UCSD-AML1 (cell line): ENCODE results near the gene GOLGA6L6.
"Not testable (repeated sequence)": the region's sequence is repeated elsewhere in the genome, so short reads cannot be mapped to it uniquely, and the experiment has no call there.

Experiments used
- DNase-seq: peaks from one replicate; lab custom pipeline; 2025; ENCODE audit not compliant: unreplicated experiment; lab: John Stamatoyannopoulos, UW

Gene GOLGA6L6

DNA sequence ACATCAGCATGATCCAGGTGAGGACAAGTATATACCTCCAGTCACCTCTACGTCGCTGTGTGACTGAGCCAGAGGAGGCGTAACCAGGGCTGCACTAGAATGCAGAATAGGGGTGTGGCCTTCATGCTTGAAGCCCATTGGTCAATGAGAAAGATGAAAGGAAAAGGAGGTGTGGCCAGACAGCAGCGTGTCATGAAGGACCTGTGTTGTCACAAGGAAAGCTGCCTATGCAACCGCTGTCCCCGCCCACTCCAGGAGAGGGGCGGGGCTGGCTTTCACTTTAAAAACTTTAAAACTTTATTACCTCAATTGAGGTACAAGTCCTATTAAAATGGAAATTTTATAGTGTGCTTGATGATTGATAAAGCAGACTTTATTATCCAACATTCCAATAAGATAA is at the start of gene GOLGA6L6:
GOLGA6L6 (minus strand) TSS at position 101 of the 400 bp plus-strand sequence; CDS start at position 10, 91 bp downstream.
- DNase-seq = not testable (repeated sequence)

GRCh38 chr15:20590069-20590468 is 48.5 kb upstream of the GOLGA6L6 start:
- DNase-seq = not testable (repeated sequence)

GRCh38 chr15:20586821-20587220 is 45.2 kb upstream of the GOLGA6L6 start:
- not testable (repeated sequence) for DNase-seq

- not testable (repeated sequence) for DNase-seq
Measured at GRCh38 chr15:20582726-20583115, 41.1 kb upstream of the GOLGA6L6 start.

DNA sequence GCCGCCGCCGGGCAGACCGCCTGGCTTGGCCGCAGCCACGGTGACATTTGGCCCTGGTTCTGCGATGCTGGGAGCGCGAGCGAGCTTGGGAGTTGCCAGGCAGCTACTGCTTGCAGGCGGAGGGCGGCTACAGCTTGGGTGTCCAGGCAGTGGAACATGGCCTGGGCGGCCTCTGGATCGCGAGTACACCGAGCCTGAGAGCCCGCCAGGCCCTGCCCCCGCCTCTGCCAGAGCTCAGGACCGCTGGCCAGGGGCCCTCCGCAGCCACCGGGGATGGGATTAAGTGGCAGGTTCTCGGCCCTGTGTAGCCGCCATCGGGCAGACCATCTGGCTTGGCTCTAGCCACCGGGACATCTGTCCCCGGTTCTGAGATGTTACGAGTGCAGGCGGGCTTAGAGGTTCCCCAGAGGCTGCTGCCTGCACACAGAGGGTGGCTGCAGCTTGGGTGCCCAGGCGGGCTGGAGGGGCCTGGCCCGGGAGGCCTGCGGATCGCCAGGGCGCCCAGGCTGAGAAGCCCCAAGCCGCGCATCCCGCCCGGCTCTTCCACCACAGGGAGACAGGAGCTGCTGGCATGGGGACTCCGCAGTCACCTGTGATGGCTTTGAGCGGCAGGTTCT is 40.6 kb upstream of the GOLGA6L6 start:
- not testable (repeated sequence) for DNase-seq

DNA sequence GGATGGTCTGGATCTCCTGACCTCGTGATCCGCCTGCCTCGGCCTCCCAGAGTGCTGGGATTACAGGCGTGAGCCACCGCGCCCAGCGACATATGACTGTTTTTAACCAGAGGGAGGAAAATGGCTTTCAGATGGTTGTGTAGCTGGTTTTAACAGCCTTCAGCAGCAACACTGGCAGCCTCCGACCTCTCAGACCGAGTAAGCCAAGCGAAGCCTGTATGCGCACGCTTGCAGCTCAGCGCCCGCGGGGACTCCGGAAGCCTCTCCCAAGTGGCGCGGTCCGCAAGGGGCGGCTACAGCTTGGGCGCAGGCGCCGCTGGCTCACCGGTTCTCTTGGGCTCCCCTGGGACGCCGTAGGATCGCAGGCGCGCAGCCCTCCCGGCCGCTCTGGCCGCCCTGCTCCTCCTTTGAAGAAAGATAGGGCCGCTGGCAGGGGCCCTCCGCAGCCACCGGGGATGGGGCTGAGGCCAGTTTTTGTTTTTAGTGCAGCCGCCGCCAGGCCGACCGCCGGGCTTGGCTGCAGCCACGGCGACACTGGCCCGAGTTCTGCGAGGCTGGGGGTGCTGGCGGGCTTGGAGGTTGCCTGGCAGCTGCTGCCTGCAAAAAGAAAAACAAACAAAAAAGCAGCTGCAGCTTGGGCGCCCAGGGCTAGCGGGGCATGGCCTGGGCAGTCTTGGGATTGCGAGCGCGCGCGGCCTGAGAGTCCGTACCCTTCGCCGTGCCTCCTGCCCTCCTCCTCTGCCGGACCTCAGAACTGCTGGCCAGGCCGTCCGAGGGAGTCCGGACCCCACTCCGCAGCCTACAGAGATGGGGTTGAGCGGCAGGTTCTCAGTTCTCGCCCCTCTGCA is 39.9 kb upstream of the GOLGA6L6 start:
- DNase-seq = not testable (repeated sequence)

DNA sequence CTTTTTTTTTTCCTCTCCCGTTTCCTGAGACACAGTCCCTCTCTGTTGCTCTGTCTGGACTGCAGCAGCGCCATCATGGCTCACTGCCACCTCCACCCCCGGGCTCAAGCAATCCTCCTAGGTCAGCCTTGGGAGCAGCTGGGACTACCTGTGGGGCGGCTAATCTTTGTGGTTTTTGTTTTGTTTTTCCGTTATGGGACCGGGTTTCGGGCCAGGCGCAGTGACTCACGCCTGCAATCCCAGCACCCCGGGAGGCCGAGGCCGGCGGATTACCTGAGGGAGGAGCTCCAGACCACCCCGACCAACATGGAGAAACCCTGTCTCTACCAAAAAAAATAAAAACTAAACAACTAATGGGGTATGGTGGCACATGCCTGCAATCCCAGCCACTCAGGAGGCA is 38.1 kb upstream of the GOLGA6L6 start:
- DNase-seq = not testable (repeated sequence)

- DNase-seq = not testable (repeated sequence)
Measured at GRCh38 chr15:20551289-20551688, 9.7 kb upstream of the GOLGA6L6 start.

- not testable (repeated sequence) for DNase-seq
Measured at GRCh38 chr15:20505926-20506658, 35.5 kb downstream of the GOLGA6L6 start.

GRCh38 chr15:20502839-20503238 is 38.8 kb downstream of the GOLGA6L6 start:
- DNase-seq = not testable (repeated sequence)

- not testable (repeated sequence) for DNase-seq
Measured at GRCh38 chr15:20501512-20502222, 39.9 kb downstream of the GOLGA6L6 start.

DNA sequence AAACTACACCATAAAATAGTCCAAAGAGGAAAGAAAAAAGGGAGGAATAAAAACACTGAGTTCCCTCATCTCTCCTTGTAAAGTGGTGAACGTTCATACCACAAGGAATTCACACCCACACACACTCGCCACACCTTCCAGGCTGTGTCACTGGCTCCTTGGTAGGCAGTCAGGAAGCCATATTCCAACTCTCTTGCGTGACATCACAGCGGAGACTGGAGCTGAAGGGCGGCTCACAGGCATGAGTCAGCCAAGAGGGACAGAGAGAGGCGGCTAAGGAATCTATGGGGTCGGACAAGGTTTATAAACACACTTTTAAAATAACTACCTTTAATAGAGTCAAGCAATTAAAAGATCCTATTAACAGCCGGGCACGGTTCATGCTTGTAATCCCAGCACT is 43.8 kb downstream of the GOLGA6L6 start:
- DNase-seq = not testable (repeated sequence)

GRCh38 chr15:20493035-20493434 is 48.6 kb downstream of the GOLGA6L6 start:
- DNase-seq = not testable (repeated sequence)

GRCh38 chr15:20492598-20492997 is 49.0 kb downstream of the GOLGA6L6 start:
- DNase-seq = not testable (repeated sequence)

DNA sequence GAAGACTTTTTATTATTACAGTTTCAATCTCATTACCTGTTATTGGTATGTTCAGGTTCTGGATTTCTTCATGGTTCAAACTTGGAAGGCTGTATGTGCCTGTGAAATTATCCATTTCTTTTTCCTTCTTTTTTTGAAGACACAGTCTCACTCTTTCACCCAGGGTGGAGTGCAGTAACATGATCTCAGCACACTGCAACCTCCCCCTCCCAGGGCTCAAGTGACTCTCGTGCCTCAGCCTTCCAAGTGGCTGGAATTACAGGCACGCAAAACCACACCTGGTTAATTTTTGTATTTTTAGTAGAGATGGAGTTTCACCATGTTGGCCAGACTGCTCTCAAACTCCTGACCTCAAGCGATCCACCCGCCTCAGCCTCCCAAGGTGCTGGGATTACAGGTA is 52.3 kb downstream of the GOLGA6L6 start:
- DNase-seq = not testable (repeated sequence)
